Testis (tissue), 3 donors: ENCODE results near the gene FAM210A. TPM values are rescaled to one million over a fixed set of nuclear protein-coding genes. Genes with fewer than 3 reads are reported as not detected.
A peak's percentile ranks its signal among the peaks of the same experiment; 100 is the strongest.

Experiments
- DNase-seq: peaks from one replicate; pipeline ENCODE4 v3.0.0-alpha.2; 2019
- H3K27ac ChIP-seq, 2 donors: fragments of 200-600 bp; sonication (generic); one replicate each; pipeline ENCODE4 v1.5.1; 2019
- H3K27me3 ChIP-seq: fragments of 200-600 bp; sonication (generic); one replicate; pipeline ENCODE4 v1.5.1; 2019
- H3K36me3 ChIP-seq: fragments of 200-600 bp; sonication (generic); one replicate; pipeline ENCODE4 v1.5.1; 2017; ENCODE audit warnings: low read depth; ENCODE audit errors: missing control alignments
- H3K4me1 ChIP-seq: fragments of 200-600 bp; sonication (generic); one replicate; pipeline ENCODE4 v1.5.1; 2019
- H3K4me3 ChIP-seq, 2 donors: fragments of 200-600 bp; sonication (generic); one replicate each; pipeline ENCODE4 v1.5.1; 2017 to 2019
- H3K9me3 ChIP-seq: fragments of 200-600 bp; sonication (generic); one replicate; pipeline ENCODE4 v1.5.1; 2017
- CTCF ChIP-seq, 3 experiments: fragments of 450-650 bp in 2 of 3; fragments of 200-600 bp in 1 of 3; sonication (generic) in 1 of 3; IDR thresholded peaks; one replicate each; pipeline ENCODE4 v1.5.1; 2016 to 2019; ENCODE audit warnings: antibody characterized with exemption in 3 of 3, mild to moderate bottlenecking in 2 of 3, moderate library complexity in 1 of 3
- POLR2A ChIP-seq: fragments of 450-650 bp; IDR thresholded peaks from one replicate; pipeline ENCODE4 v1.6.1; 2017; ENCODE audit warnings: antibody characterized with exemption, mild to moderate bottlenecking, moderate library complexity
- WGBS, 2 donors: methylation state at CpG; one replicate each; pipeline ENCODE4 v1.1.5; 2018; 5-methylcytosine and 5-hydroxymethylcytosine counted together
- intact Hi-C: fragments of 100-400 bp; cut with DNase I; formaldehyde crosslinking; loops from one replicate; pipeline ENCODE4 v1.15.1; 2023; ENCODE audit warnings: low total_unique reads
- polyA plus RNA-seq: library from polyadenylated mRNA; stranded (reverse); fragments of 350-450 nt; fragmentation: Illumina TruSeq; extraction: RNeasy Lipid Tissue Mini Kit (QIAGEN cat#74804); gene quantifications from one replicate; pipeline ENCODE4 v1.2.3, GENCODE V29; 2014; ENCODE audit warnings: low read depth, low replicate concordance; ENCODE audit not compliant: insufficient read depth
- total RNA-seq, 2 donors: library from RNA; depleted of rRNA; stranded (reverse); fragments of >200 nt; gene quantifications; one replicate each; pipeline ENCODE4 v1.2.3, GENCODE V29; 2016

FAM210A gene
- total and polyA plus RNA-seq, 3 donors from 2014 or later: 22.6 to 28.7 (median 24.5) TPM

GRCh38 chr18:13618760-13619438 is 107.5 kb downstream of the FAM210A start:
- no peak overlapping the region for H3K4me3 ChIP-seq
- no peak overlapping the region for H3K27ac ChIP-seq
- no peak for TF ChIP-seq POLR2A
- no peak for TF ChIP-seq CTCF (IDR thresholded peaks at IDR 0.05)
- H3K9me3 ChIP-seq: no peaks in the 10 kb centered on the region
- peak; percentile 8 for DNase-seq
- H3K27me3 ChIP-seq: no peaks in the 10 kb centered on the region
- WGBS, 2 donors: 63 to 64% methylated on average over 12 to 13 of the region's 13 CpGs
- H3K4me1 ChIP-seq: peaks cover 4% of the 10 kb centered on the region
- intact Hi-C loops: no loop called here
- H3K36me3 ChIP-seq: no peaks in the 10 kb centered on the region

- intact Hi-C loops: no loop called here
- WGBS, 2 donors: 83 to 86% methylated on average over 9 of the region's 9 CpGs
- no peak overlapping the region for H3K4me3 ChIP-seq
- no peaks in the 10 kb centered on the region for H3K36me3 ChIP-seq
- TF ChIP-seq POLR2A: no peak
- TF ChIP-seq CTCF (IDR thresholded peaks at IDR 0.05): no peak
- no peak for DNase-seq
- H3K4me1 ChIP-seq: peaks cover 4% of the 10 kb centered on the region
- H3K27me3 ChIP-seq: no peaks in the 10 kb centered on the region
- H3K27ac ChIP-seq: no peak overlapping the region
- no peaks in the 10 kb centered on the region for H3K9me3 ChIP-seq
These were observed 108.4 kb downstream of the FAM210A start for GRCh38 chr18:13617826-13618515.

- Histone ChIP-seq H3K36me3 (no peaks in the 10 kb centered on the region), H3K4me3 (no peak overlapping the region), H3K27me3 (no peaks in the 10 kb centered on the region), H3K27ac (no peak overlapping the region), H3K9me3 (no peaks in the 10 kb centered on the region), H3K4me1 (peaks cover 4% of the 10 kb centered on the region)
- TF ChIP-seq CTCF (IDR thresholded peaks at IDR 0.05): no peak
- no peak for TF ChIP-seq POLR2A
- WGBS, 2 donors: 87 to 95% methylated on average over 10 to 15 of the region's 15 CpGs
- DNase-seq: no peak
- intact Hi-C loops: no loop called here
These were observed 109.8 kb downstream of the FAM210A start for GRCh38 chr18:13616525-13617035.

GRCh38 chr18:13616041-13616440 is 110.3 kb downstream of the FAM210A start:
- H3K27me3 ChIP-seq: no peaks in the 10 kb centered on the region
- WGBS, 2 donors: 86 to 87% methylated on average over 5 of the region's 5 CpGs
- H3K4me1 ChIP-seq: peaks cover 4% of the 10 kb centered on the region
- H3K4me3 ChIP-seq: no peak overlapping the region
- no peaks in the 10 kb centered on the region for H3K36me3 ChIP-seq
- H3K27ac ChIP-seq: no peak overlapping the region
- H3K9me3 ChIP-seq: no peaks in the 10 kb centered on the region
- no peak for TF ChIP-seq POLR2A
- no peak for TF ChIP-seq CTCF (IDR thresholded peaks at IDR 0.05)
- DNase-seq: no peak
- intact Hi-C loops: no loop called here
